Panc1 (cell line): ENCODE data around the gene METTL4. TPM values are rescaled to one million over a fixed set of nuclear protein-coding genes. Genes with fewer than 3 reads are reported as not detected.

Experiments used
- ATAC-seq: fragments of 200-7000 bp; cut with Tn5 transposase; 2 replicates; pipeline ENCODE4 v1.9.1; 2020; ENCODE audit warnings: mild to moderate bottlenecking, moderate library complexity
- BruUV-seq: library from RNA; stranded (reverse); fragments of 400-500 nt; replicated peaks from 2 replicates; lab custom pipeline; 2021; lab: Mats Ljungman, UMichigan
- CTCF ChIA-PET: fragments of 300-600 bp; sonication (Branson Sonifier 250); formaldehyde crosslinking; loops from one replicate; lab custom pipeline; 2022; ENCODE audit warnings: antibody characterized with exemption; lab: Charles Lee
- POLR2A ChIA-PET: fragments of 300-600 bp; sonication (Branson Sonifier 250); formaldehyde crosslinking; loops from one replicate; lab custom pipeline; 2022; ENCODE audit warnings: antibody characterized with exemption; lab: Charles Lee
- DNase-seq: peaks from one replicate; pipeline ENCODE4 v3.0.0-alpha.2; 2010; ENCODE audit warnings: low read depth, low spot score
- H3K27ac ChIP-seq: 2 replicates; pipeline ENCODE4 v1.5.1; 2011; ENCODE audit warnings: mild to moderate bottlenecking, low read length, inconsistent platforms
- H3K27me3 ChIP-seq: fragments of 200-500 bp; sonication (Bioruptor generic); 2 replicates; pipeline ENCODE4 v1.6.0; 2014; ENCODE audit warnings: low read length, inconsistent platforms; ENCODE audit not compliant: control insufficient read depth, insufficient read depth
- H3K36me3 ChIP-seq: fragments of 200-500 bp; sonication (Bioruptor generic); 2 replicates; pipeline ENCODE4 v1.5.1; 2014; ENCODE audit warnings: inconsistent platforms, mild to moderate bottlenecking, low read length, moderate library complexity; ENCODE audit not compliant: control insufficient read depth, insufficient read depth
- H3K4me1 ChIP-seq: 2 replicates; pipeline ENCODE4 v1.5.1; 2011; ENCODE audit warnings: inconsistent platforms, mild to moderate bottlenecking, low read length, moderate library complexity; ENCODE audit not compliant: control insufficient read depth, insufficient read depth
- H3K4me3 ChIP-seq, 2 experiments: 2 replicates each; pipeline ENCODE4 v1.5.1; 2011 to 2012; ENCODE audit warnings: low read depth in 2 of 2, low read length in 2 of 2, mild to moderate bottlenecking in 2 of 2, inconsistent platforms in 1 of 2, moderate library complexity in 1 of 2
- H3K9me3 ChIP-seq: fragments of 200-500 bp; sonication (Bioruptor generic); 2 replicates; pipeline ENCODE4 v1.5.1; 2014; ENCODE audit warnings: low read depth, mild to moderate bottlenecking, inconsistent platforms, low read length, moderate library complexity; ENCODE audit not compliant: control insufficient read depth, insufficient read depth
- POLR2AphosphoS5 ChIP-seq: IDR thresholded peaks from 2 replicates; pipeline ENCODE4 v1.6.1; 2012; ENCODE audit warnings: mild to moderate bottlenecking, low read depth, low read length, moderate library complexity
- SIN3A ChIP-seq: IDR thresholded peaks from 2 replicates; pipeline ENCODE4 v1.6.1; 2012; ENCODE audit warnings: low read depth, mild to moderate bottlenecking, low read length, moderate library complexity, borderline replicate concordance; ENCODE audit not compliant: insufficient read depth
- TCF7L2 ChIP-seq: IDR thresholded peaks from 2 replicates; pipeline ENCODE4 v1.6.1; 2011; ENCODE audit warnings: mild to moderate bottlenecking, low read depth, low read length, inconsistent platforms
- in situ Hi-C: cut with HindIII; loops from 2 replicates; pipeline ENCODE4 v1.10.0; 2016; ENCODE audit warnings: low sequenced_read_pairs, low pct_unique_long_range_greater_than_20kb
- intact Hi-C: fragments of 100-400 bp; cut with micrococcal nuclease; formaldehyde crosslinking; loops from one replicate; pipeline ENCODE4 v1.10.0; 2022; ENCODE audit not compliant: unreplicated experiment
- total RNA-seq: library from RNA; stranded (reverse); gene quantifications from one replicate; pipeline ENCODE4 v1.2.1, GENCODE V29; 2021; ENCODE audit not compliant: unreplicated experiment
- TF ChIP-seq, protein P1 (sequence below), 2 experiments: IDR thresholded peaks; 2 replicates each; pipeline ENCODE4 v1.6.1; 2011 to 2012; ENCODE audit warnings: low read depth in 2 of 2, control low read depth in 1 of 2, low read length in 1 of 2, mild to moderate bottlenecking in 1 of 2, moderate library complexity in 1 of 2; ENCODE audit not compliant: insufficient read depth in 1 of 2
- TF ChIP-seq, protein P2 (sequence below): fragments of 450-650 bp; IDR thresholded peaks from 2 replicates; pipeline ENCODE4 v1.5.1; 2017; ENCODE audit warnings: mild to moderate bottlenecking

The METTL4 gene
- total RNA-seq, 1 experiment from 2014 or later = 9.6 TPM

DNA sequence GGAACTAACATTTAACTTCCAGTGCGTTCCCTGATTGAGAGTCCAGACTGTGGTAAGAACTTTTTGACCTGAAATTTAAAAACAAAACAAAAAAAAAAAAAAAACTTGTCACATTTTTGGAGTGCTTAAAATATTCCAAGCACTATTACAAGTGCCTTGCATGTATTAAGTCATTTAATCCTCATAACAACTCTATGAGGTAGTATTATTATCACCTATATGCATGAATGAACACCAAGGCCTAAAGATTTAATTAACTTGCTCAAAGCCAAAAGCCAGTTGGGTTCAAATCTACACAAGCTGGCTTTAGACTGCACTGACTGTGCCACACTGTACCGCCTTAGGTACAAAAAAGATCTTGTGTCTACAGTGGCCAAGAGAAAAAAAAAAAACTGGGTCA is 35.2 kb downstream of the METTL4 start:
- BruUV-seq = no TSS peak
- DNase-seq (no peak), ATAC-seq (no peak)
- intact Hi-C loops (no loop called here), in situ Hi-C loops (no loop called here)
- no peaks in the 10 kb centered on the region for H3K36me3 ChIP-seq
- ChIA-PET POLR2A (no interaction called here), CTCF (no interaction called here)
- TF ChIP-seq SIN3A (no peak), POLR2AphosphoS5 (no peak), TCF7L2 (no peak)
- TF ChIP-seq, protein P1, sequence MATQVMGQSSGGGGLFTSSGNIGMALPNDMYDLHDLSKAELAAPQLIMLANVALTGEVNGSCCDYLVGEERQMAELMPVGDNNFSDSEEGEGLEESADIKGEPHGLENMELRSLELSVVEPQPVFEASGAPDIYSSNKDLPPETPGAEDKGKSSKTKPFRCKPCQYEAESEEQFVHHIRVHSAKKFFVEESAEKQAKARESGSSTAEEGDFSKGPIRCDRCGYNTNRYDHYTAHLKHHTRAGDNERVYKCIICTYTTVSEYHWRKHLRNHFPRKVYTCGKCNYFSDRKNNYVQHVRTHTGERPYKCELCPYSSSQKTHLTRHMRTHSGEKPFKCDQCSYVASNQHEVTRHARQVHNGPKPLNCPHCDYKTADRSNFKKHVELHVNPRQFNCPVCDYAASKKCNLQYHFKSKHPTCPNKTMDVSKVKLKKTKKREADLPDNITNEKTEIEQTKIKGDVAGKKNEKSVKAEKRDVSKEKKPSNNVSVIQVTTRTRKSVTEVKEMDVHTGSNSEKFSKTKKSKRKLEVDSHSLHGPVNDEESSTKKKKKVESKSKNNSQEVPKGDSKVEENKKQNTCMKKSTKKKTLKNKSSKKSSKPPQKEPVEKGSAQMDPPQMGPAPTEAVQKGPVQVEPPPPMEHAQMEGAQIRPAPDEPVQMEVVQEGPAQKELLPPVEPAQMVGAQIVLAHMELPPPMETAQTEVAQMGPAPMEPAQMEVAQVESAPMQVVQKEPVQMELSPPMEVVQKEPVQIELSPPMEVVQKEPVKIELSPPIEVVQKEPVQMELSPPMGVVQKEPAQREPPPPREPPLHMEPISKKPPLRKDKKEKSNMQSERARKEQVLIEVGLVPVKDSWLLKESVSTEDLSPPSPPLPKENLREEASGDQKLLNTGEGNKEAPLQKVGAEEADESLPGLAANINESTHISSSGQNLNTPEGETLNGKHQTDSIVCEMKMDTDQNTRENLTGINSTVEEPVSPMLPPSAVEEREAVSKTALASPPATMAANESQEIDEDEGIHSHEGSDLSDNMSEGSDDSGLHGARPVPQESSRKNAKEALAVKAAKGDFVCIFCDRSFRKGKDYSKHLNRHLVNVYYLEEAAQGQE (IDR thresholded peaks at IDR 0.05; ENCODE audit: insufficient read depth in 1 of 2, low read depth in 2 of 2, low read length in 1 of 2) = no peak
- TF ChIP-seq, protein P2, sequence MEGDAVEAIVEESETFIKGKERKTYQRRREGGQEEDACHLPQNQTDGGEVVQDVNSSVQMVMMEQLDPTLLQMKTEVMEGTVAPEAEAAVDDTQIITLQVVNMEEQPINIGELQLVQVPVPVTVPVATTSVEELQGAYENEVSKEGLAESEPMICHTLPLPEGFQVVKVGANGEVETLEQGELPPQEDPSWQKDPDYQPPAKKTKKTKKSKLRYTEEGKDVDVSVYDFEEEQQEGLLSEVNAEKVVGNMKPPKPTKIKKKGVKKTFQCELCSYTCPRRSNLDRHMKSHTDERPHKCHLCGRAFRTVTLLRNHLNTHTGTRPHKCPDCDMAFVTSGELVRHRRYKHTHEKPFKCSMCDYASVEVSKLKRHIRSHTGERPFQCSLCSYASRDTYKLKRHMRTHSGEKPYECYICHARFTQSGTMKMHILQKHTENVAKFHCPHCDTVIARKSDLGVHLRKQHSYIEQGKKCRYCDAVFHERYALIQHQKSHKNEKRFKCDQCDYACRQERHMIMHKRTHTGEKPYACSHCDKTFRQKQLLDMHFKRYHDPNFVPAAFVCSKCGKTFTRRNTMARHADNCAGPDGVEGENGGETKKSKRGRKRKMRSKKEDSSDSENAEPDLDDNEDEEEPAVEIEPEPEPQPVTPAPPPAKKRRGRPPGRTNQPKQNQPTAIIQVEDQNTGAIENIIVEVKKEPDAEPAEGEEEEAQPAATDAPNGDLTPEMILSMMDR = no peak
- no peaks in the 10 kb centered on the region for H3K9me3 ChIP-seq
- H3K4me3 ChIP-seq = no peak overlapping the region
- H3K27ac ChIP-seq = no peak overlapping the region
- no peaks in the 10 kb centered on the region for H3K27me3 ChIP-seq
- no peaks in the 10 kb centered on the region for H3K4me1 ChIP-seq

GRCh38 chr18:2535419-2535910 is 35.8 kb downstream of the METTL4 start:
- BruUV-seq = no TSS peak
- TF ChIP-seq POLR2AphosphoS5 = no peak
- in situ Hi-C loops (no loop called here), intact Hi-C loops (no loop called here)
- no peak for ATAC-seq
- H3K4me1 ChIP-seq = no peaks in the 10 kb centered on the region
- no peak for DNase-seq
- no peaks in the 10 kb centered on the region for H3K27me3 ChIP-seq
- ChIA-PET CTCF (no interaction called here), POLR2A (no interaction called here)
- H3K9me3 ChIP-seq = no peaks in the 10 kb centered on the region
- no peak overlapping the region for H3K27ac ChIP-seq
- no peaks in the 10 kb centered on the region for H3K36me3 ChIP-seq
- no peak overlapping the region for H3K4me3 ChIP-seq

GRCh38 chr18:2534906-2535305 is 36.4 kb downstream of the METTL4 start:
- H3K4me1 ChIP-seq = no peaks in the 10 kb centered on the region
- no peak overlapping the region for H3K27ac ChIP-seq
- intact Hi-C loops (no loop called here), in situ Hi-C loops (no loop called here)
- DNase-seq (no peak), ATAC-seq (no peak)
- H3K4me3 ChIP-seq = no peak overlapping the region
- ChIA-PET CTCF (no interaction called here), POLR2A (no interaction called here)
- no peaks in the 10 kb centered on the region for H3K36me3 ChIP-seq
- TF ChIP-seq POLR2AphosphoS5 (no peak), TCF7L2 (no peak), SIN3A (no peak)
- TF ChIP-seq, protein P1 (IDR thresholded peaks at IDR 0.05; ENCODE audit: insufficient read depth in 1 of 2, low read depth in 2 of 2, low read length in 1 of 2) = no peak
- no TSS peak for BruUV-seq
- no peaks in the 10 kb centered on the region for H3K27me3 ChIP-seq
- H3K9me3 ChIP-seq = no peaks in the 10 kb centered on the region
